GM19238 (cell line): ENCODE results near the gene MYLK4.

ENCODE experiments used
- DNase-seq: peaks from one replicate; pipeline ENCODE4 v3.0.0; 2011; ENCODE audit warnings: low spot score; ENCODE audit not compliant: insufficient read length

Gene MYLK4

DNA sequence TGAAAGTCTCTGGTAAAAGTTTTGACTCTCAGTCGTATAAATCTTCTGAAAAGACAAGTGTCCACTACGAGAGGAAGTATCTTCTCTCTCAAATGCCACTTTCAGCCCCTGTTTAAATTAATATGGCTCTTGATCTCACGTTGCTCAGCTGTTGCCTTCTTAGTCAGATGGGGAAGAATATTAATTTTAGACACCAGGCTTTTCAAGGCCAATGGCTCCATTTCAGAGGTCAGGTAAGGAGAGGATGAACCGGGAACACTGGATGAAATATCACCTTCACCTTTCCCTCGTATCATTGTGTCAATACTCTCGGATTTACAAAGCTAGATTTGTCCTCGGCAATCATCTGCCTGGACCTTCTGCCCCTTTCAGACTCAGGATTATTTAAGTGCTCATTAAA lies at the start of gene MYLK4:
TSS of gene MYLK4 (minus strand) at position 91 of the 400 bp plus-strand sequence. CDS start 1,628 bp downstream, outside the sequence.
- DNase-seq = no peak

DNA sequence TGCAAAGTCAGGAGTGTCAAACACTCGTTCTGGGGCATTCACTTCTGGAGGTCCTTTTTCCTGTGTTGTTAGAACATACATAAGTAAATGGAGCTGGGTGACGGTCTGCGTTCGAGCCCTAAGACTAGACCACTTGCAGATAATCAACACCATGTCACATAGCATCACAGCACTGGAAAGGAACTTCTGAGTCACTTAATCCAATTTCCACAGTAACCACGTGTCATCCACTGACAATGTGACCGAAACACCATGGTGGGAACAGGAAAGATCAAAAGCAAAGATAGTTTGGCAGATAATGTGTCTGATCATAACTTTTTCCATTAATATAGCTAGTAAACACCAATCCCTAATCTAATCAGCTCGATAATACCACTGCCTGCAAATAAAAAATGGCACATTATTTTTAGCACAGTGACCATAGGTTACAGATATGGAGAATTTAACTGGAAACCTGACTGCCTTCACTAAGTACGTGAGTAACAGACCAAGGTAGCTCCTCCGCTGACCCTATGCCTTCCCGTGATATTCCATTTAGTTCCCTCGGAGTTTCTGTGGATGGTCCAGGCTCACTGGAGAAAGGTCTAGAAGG lies 49.3 kb upstream of the MYLK4 start:
- no peak for DNase-seq

DNA sequence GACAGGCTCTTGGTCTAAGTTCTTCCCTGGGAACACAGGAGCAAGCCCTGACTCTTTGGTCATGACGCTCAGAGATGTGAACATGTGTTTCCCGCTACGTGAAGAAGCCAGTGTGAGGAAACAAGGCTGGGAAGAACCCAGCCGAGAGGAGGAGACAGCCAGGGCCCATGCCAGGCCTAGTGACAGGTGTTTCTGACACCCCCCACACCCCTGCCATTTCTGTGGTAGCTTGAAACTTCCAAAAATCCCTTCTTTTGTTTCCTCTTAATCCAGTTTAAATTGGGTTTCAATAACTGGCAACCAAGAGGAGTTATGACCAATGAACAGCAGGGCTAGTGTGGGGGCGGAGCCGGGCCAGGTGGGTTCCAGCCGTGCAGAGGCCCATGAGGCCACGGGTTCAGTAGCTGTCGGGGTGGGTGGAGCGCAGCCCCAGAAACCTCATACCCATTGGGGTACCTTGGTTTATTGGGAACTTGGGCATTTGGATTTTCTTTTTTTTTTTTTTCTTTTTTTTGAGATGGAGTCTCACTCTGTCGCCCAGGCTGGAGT lies 47.9 kb upstream of the MYLK4 start:
- DNase-seq = no peak

DNA sequence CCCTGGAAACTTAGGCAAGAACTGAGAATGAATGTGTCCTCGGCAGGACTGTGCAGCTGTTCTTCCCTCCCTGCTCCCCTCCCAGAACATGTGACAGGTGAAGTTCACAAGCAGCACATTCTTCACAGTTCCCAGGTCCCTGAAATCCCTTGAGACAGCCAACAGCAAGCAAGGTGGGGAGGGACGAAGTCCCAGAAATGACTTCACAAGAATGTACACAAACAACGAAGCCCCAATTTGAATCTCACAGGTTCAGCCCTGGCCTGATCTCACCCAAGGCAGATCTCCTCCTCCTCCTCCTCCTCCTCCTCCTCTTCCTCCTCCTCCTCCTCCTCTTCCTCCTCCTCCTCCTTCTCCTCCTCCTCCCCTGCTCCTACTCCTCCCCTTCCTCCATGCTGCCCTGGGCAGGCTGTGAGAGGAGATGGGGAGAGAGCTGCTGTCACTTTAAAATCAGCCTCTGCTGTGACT lies 46.9 kb upstream of the MYLK4 start:
- DNase-seq = no peak

DNA sequence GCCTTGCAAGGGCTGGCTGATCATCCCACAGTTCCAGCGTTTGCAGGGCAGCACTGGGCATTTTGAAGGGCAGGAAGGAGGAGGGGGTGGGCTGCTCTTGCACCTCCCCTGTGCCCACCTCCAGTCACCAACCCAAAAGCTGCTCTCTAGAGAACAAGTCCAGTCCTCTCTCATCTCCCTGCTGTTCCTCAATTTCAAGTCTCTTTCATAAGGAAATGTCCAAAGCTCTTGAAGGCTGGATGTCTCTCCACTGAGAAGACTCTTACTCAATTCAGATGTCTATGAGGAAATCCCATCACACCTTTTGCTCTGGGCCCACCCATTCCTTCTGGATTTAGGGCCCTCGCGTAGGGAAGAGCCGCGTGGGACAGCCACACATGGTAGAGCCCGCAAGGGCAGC lies 46.1 kb upstream of the MYLK4 start:
- no peak for DNase-seq

DNA sequence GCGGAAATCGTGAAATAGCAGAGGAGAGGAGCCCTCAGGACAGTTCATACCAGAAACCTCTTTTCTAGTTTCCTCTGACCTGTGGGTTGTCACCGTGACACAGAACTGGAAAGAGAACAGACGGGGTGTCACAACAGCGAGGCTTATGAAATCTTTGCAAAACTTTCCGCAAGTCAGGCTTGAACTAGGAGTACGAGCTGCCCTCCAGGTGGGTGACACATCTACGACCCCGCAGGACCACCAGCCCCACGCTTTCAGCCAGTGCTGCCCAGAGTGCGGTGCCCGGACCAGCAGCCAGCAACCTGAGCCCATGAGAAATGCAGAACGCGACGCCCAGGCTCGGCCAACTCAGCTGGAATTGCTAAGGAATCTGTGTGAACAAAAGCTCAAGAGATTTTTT lies 45.2 kb upstream of the MYLK4 start:
- DNase-seq = no peak

DNA sequence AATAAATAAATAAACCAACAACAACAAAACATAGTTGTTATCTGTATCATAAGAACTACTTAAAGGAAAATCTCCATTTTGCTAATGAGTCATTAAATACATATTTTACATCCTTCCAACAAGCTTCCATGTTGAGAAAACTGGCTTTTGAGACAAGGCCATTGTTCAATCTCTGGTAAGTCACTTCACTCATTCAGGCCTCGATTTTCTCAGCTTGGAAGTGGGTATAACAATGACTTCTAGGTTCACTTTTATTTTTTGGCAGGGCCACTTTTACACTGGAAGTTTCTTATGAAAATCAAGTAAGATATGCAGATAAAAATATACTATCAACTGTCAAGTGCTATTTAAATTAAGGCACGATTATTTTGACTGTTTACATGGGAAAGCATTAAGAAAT lies 44.4 kb upstream of the MYLK4 start:
- no peak for DNase-seq

DNA sequence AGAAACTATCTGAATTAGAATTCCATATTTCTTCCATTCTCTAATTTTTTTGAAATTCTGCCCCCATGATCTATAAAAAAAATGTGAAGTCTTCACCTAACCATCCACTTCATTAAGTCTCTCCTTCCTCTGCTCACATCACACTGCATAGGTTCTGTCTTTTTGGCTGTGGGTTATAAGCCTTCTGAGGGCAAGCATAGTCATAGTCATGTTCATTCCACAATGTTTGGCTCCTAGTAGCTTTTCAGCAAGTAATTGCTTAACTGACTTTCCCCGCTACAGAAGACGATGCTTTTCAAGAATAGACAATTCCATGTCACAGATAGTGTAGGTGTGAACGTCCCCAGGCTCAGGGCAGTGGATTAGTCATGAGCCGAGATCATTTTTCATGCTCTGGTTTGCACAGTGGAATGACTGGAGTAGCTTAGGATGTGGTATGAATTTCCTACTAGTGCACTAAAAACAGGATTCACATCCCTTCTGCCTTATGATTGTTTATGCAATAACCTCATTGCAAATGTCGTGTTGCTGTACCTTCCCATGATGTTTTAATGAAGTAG lies 43.5 kb upstream of the MYLK4 start:
- DNase-seq = no peak

DNA sequence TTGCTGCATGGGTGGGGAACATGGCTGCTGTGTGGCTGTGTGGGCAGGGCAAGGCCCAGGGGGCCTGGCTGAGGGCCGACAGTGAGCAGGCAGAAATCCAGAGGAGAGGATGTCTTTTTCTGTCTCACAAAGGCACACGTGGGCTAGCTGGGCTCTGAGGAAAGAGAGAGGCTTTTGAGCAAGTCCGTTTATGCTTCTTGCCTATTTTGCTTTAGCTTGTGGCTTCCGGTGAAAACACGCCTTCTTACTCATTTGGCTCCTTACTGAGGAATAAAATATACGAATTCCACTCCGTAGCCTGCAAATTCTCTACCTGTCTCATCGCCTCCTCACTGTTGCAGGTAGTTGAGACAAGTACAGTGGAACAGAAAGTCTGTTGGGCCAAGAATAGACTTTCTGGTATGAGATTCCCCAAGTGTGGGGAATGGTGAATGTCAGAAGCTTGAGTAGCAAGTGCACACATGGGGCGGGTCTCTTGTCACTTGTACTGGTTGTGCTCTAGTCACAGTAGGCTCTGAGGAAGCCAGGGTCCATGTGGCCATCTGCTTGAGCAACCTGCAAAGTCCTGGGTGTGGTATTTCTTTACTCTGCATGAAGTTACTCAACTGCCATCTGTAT lies 42.9 kb upstream of the MYLK4 start:
- peak; percentile 20 for DNase-seq

DNA sequence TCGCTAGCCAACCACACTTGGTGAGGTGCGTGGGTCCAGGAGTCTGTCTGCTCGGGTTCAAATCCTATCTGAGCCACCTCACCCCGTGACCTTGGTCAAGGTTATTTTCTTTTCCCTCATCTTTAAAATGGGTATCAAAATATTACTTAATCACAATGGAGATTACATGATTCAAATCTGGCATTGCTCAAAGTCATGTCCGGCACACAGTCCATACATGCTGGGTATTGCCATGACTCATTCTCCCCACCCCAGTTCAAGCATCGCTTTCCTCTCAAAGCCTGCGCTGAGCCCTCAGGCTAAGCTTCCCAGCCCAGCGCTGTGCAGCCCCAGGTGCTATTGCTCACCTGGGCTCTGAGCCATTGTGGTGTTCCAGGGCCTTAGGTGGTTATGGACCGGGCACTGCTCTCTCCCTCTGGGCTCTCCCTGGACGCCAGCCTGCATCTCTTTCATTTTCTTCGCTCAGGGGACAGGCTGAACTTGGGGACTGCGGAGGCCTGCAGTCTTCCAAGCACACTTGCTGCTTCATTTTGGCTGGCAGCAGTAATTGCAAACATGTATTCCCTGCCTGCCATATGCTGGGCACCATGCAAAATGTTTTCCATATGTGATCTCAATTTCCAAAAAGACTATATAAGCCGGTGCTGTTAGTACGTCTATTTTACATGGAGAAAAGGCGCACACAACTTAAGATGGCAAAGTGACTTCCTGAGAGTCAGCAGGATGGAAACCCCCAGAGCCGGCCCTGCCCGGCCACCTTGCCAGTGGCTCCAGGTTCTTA lies 41.8 kb upstream of the MYLK4 start:
- DNase-seq = no peak

DNA sequence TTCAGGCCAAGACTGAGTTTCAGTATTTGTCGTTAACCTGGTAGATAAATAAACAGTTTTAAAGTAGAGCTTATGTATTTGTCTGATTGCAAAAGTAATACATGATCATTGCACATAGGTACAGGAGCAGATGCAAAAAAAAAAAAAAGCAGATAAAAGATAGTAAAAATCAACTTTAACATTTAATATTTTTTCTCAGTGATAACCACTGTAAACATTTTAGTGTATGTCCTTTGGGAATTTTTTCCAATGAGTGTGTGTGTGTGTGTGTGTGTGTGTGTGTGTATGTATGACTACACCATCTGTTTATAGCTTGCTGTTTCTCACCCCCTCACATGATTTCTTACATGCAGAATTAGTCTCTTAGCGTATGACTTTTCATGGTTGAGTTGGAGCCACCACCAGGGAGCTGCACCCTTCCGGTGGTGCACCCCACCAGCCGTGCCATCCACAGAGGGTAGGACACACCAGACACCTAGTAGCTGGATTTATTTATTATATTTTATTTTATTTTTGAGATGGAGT lies 40.8 kb upstream of the MYLK4 start:
- DNase-seq = no peak

DNA sequence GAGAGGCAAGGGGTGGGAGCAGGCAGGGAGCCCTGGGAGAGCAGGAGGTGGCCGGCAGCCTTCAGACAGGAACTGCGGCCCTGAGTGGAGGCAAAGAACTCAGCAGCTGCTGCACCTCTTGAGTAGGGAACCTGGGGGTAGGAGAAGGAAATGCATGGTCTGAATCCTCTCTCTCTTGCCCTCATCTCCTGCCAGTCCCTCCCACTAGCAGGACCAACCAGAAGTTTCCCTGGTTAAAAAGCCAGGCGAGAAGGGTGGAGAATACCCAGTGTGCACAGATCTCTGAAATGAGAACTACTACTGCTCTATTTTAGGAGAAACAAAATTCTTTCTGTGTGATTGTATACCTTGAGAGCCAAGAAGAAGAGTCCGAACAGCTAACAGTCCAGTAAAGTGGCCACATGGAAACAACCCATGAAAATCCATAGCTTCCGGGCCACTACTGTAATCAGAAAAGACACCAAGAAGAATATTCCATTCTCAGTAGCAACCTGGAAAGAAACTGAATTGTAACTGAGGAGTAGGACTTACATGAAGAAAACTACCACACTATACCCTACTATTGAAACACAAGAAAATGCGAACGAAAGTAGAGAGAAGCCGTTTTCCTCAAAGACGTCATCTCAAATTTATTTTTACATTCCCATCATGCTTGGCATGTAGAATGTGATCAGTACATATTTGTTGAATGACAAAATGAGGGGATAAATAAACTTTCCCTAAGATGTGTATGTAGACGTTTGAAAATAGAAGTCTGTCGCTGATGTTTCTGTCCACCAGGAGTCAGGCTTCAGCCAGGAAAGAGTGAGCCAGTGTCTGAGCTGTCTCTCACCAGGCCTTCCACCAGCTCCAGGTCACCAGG lies 40.1 kb upstream of the MYLK4 start:
- DNase-seq = peak; percentile 68

DNA sequence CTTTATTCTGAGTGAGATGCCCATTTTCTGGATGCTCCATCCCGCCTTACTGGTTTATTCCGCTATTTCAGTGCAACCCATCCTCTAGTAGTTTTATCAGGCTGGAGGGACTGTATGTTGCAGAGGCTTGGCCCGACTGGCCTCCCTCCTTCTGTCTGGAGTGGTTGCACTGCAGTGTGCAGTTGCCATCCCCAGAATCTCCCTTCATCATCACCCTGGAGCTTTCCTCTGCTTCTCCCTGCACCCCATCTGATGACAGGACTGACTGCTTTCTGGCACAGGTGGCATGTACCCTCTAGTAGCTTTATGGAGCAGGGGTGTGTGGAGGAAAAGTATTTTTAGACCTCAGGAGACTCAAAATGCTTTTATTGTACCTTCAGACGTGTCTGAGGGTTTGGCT lies 35.5 kb upstream of the MYLK4 start:
- no peak for DNase-seq

DNA sequence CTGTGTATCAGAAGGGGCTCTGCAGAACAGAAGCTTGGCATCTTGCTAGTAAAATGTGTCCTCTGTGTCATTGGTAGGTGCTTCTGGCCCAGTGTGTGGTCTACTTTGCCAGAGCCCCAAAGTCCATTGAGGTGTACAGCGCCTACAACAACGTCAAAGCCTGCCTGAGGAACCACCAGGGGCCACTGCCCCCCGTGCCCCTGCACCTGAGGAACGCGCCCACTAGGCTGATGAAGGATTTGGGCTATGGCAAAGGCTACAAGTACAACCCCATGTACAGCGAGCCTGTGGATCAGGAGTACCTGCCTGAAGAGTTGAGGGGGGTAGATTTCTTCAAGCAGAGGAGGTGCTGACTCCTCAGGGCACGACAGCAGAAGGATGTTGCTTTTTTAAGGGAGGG lies 34.2 kb upstream of the MYLK4 start:
- DNase-seq = no peak

DNA sequence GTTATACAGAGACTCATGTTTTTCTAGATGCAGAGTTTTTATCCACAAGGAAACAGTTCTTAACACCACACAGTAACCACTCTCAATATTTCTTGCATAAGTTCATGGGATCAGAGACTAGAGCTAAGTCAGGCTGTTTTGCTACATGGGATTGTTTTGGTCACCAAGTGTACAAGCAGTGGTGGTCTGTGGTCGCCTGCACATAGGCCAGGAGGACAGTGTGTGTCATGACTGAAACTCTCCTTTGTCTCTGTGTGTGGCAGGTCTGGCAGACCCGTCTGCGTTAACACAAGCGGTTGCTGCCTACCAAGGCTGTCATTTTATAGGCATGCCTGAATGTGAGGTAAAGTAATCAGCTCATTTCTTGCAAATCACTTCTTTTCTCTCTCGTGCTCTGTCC lies 33.3 kb upstream of the MYLK4 start:
- no peak for DNase-seq

DNA sequence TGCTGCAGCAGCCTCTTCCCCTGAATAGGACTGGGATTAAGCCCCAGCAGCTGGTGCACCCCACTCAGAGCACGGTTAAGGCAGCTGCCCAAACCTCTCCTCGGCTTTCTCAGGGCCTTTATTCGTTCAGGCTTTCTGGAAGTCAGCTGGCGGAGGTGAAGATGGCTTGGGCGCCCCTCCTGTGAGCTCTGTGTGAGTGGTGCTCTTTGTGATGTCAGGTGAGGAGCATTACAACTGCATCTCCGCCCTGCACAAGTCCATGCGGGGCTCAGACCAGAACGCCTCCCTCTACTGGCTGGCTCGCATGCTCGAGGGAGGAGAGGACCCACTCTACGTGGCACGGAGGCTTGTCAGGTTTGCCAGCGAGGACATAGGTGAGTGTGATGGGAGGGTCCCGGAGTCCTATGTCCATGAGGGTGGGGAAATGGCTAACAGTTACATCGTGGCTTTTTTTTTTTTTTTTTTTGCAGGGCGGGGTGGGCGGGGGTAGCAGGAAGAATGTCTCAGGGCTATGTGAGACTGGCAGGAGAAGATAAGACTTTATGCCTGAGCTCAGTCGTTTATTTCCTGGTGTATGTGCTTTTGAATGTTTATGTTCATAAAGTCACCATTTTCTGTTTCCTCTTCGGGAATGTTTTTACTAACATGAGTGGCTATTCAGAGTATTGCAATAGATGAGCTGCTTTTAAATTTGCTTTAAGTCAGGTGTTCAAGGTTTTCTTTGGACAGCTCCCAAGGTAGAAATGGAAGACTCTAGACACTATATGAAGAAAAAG lies 32.7 kb upstream of the MYLK4 start:
- no peak for DNase-seq

DNA sequence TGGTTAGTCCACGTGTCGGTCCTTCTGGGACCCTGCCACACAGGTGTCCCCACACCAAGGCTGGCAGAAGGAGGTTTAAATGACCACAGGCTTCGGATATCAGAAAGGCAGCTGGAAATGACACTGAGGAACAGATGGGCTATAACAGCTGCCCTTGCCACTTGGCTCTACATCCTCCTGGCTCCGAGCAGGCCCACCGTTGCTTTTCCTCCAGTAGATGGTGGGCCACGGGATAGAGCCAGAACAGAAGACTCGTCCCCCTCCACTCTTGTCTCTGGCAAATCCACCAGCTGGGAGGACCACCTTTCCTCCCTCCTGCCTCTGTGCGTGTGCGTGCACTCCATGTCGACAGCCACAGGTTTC lies 32.1 kb upstream of the MYLK4 start:
- no peak for DNase-seq

DNA sequence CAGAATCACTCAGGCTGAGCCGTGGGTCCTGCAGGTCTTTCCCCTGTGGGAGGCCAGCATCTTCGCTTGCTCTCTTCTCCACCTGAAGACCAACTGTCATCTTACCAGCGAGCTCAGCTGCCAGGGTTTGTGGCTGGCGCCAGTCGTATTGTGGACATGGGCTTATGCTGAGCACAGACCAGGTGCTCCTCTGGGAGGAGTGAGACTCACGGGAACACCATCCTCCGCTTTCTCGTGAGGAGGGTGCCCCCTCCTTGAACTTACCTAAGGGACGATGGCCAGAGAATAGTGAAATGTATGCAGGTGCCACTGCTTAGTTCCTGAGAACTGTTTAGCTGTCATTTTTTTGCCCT lies 31.6 kb upstream of the MYLK4 start:
- DNase-seq = no peak

DNA sequence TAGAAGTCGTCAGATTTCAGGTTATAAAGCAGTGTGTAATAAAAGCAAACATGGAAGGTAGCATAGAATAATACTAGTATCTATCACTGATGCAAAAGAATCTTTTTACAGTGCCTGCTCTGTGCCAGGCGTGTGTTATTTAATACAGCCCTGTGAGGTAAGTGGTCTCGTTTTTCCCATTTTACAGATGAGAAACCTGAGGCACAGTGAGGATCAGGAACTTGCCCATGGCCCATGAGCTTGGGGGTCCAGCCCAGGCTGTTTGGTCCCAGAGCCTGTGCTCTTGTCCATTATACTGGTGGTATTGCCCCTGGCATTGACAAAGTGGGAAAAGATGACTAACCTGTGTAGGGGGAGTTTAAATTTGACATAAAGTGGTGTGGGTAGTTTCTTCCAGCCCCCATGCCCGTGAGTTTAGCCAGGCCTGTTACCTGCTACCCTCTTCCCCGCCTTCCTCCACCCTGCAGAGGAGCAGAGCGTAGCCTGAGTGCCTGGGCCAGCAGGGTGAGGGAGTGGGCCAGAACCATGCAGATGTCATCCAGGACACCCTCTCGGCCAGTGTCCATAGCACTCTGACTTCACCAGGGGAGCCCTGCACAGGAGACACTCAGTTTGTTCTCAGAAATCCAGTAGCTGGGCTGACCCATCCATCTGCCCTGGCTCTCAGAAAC lies 31.1 kb upstream of the MYLK4 start:
- DNase-seq = no peak
